ENCODE results near the gene POLR3H. TPM values are rescaled to one million over a fixed set of nuclear protein-coding genes. Genes with fewer than 3 reads are reported as not detected.

The POLR3H gene
- polyA plus RNA-seq, 3 donors = 9.4 to 19.0 (median 10.4) TPM

- no peaks in the 10 kb centered on the region for H3K9me3 ChIP-seq (replicated peaks in 1 of 2; ENCODE audit: control insufficient read depth in 1 of 2, insufficient read depth in 1 of 2, low read length in 2 of 2)
- Mint-ChIP-seq H3K27ac (peak overlapping the region in 1 of 7 donors; percentile 67), H3K9me3 (peaks cover 0 to 1% (median 0%) of the 10 kb centered on the region in 7 donors), H3K4me1 (peaks cover 9% of the 10 kb centered on the region), H3K4me3 (no peak overlapping the region), H3K27me3 (ENCODE audit: low read depth in 3 of 3) (peaks cover 0 to 3% (median 0%) of the 10 kb centered on the region in 3 donors), H3K36me3 (peaks cover 60 to 84% of the 10 kb centered on the region in 2 donors)
- no peaks in the 10 kb centered on the region for H3K27me3 ChIP-seq (ENCODE audit: control insufficient read depth in 2 of 2, insufficient read depth in 2 of 2, low read length in 2 of 2)
- intact Hi-C loops (cut with micrococcal nuclease) = no loop called here
- H4K20me1 ChIP-seq (ENCODE audit: insufficient read depth, low read length) = no peaks in the 10 kb centered on the region
- no peaks in the 10 kb centered on the region for H3K4me1 ChIP-seq (ENCODE audit: control insufficient read depth in 1 of 2, insufficient read depth in 2 of 2, low read length in 2 of 2)
- H2AFZ ChIP-seq (ENCODE audit: insufficient read depth, low read depth, low read length, poor library complexity, severe bottlenecking) = no peak overlapping the region
- no peak overlapping the region for H3K4me3 ChIP-seq (replicated peaks in 1 of 3; ENCODE audit: low read depth in 2 of 3, low read length in 3 of 3)
- DNase-seq = no peak
- H3K36me3 ChIP-seq (replicated peaks in 1 of 2; ENCODE audit: control insufficient read depth in 1 of 2, insufficient read depth in 2 of 2, low read length in 2 of 2) = peaks cover 60 to 83% of the 10 kb centered on the region in 2 donors
- no peak for TF ChIP-seq CTCF (IDR thresholded peaks at IDR 0.05)
- H3K4me2 ChIP-seq (replicated peaks; ENCODE audit: extremely low read depth, low read length, poor library complexity, severe bottlenecking) = no peak overlapping the region
- no peak overlapping the region for H3K9ac ChIP-seq (ENCODE audit: insufficient read depth, low read length, poor library complexity, severe bottlenecking)
- no peak overlapping the region for H3K27ac ChIP-seq (ENCODE audit: low read depth in 1 of 2, low read length in 2 of 2)
- no peaks in the 10 kb centered on the region for H3K79me2 ChIP-seq (ENCODE audit: insufficient read depth, low read length)
- 97% methylated on average over 12 of the region's 12 CpGs for WGBS (ENCODE audit: insufficient coverage)
These were observed 35.2 kb upstream of the POLR3H start for GRCh38 chr22:41579297-41579996.

DNA sequence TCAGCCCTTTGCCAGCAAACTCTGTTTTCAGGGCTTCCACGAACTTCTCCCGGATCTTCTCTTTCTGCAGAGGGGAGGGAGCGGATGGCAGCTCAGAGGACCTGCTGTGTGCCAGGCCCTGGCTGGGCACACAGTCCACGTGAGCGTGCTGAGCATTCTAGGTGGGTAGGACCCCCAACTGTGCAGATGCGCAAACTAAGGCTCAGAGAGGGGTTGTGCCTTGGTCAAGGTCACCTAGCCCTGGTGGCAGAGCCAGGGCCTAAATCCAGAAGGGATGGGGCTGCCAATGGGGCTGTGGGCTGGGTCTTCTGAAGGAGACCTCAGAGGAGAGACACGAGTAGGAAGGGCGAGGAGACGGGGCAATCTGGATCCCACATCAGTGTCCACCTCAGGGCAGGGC, 34.5 kb upstream of the POLR3H start:
- no peaks in the 10 kb centered on the region for H3K4me1 ChIP-seq (ENCODE audit: control insufficient read depth in 1 of 2, insufficient read depth in 2 of 2, low read length in 2 of 2)
- no peak overlapping the region for H3K4me2 ChIP-seq (replicated peaks; ENCODE audit: extremely low read depth, low read length, poor library complexity, severe bottlenecking)
- Mint-ChIP-seq H3K36me3 (peaks cover 54 to 81% of the 10 kb centered on the region in 2 donors), H3K4me3 (no peak overlapping the region), H3K27ac (no peak overlapping the region), H3K9me3 (peaks cover 0 to 1% (median 0%) of the 10 kb centered on the region in 7 donors), H3K4me1 (peaks cover 9% of the 10 kb centered on the region), H3K27me3 (ENCODE audit: low read depth in 3 of 3) (peaks cover 0 to 3% (median 0%) of the 10 kb centered on the region in 3 donors)
- no peak for TF ChIP-seq CTCF (IDR thresholded peaks at IDR 0.05)
- no peak overlapping the region for H3K9ac ChIP-seq (ENCODE audit: insufficient read depth, low read length, poor library complexity, severe bottlenecking)
- intact Hi-C loops (cut with micrococcal nuclease) = no loop called here
- H3K4me3 ChIP-seq (replicated peaks in 1 of 3; ENCODE audit: low read depth in 2 of 3, low read length in 3 of 3) = no peak overlapping the region
- peaks cover 55 to 76% of the 10 kb centered on the region in 2 donors for H3K36me3 ChIP-seq (replicated peaks in 1 of 2; ENCODE audit: control insufficient read depth in 1 of 2, insufficient read depth in 2 of 2, low read length in 2 of 2)
- WGBS (ENCODE audit: insufficient coverage) = 100% methylated on average over 5 of the region's 9 CpGs
- no peaks in the 10 kb centered on the region for H4K20me1 ChIP-seq (ENCODE audit: insufficient read depth, low read length)
- no peak overlapping the region for H2AFZ ChIP-seq (ENCODE audit: insufficient read depth, low read depth, low read length, poor library complexity, severe bottlenecking)
- no peak for DNase-seq
- H3K27ac ChIP-seq (ENCODE audit: low read depth in 1 of 2, low read length in 2 of 2) = no peak overlapping the region
- H3K9me3 ChIP-seq (replicated peaks in 1 of 2; ENCODE audit: control insufficient read depth in 1 of 2, insufficient read depth in 1 of 2, low read length in 2 of 2) = no peaks in the 10 kb centered on the region
- no peaks in the 10 kb centered on the region for H3K79me2 ChIP-seq (ENCODE audit: insufficient read depth, low read length)
- H3K27me3 ChIP-seq (ENCODE audit: control insufficient read depth in 2 of 2, insufficient read depth in 2 of 2, low read length in 2 of 2) = no peaks in the 10 kb centered on the region

Data from CD14-positive monocyte (primary cell).